GM21723 (cell line): ENCODE results near the gene MYO9A.
A peak's percentile ranks its signal among the peaks of the same experiment; 100 is the strongest.

Experiments used
- ATAC-seq: cut with Tn5 transposase; IDR thresholded peaks from one replicate; pipeline ENCODE4 v1.9.1; 2021; ENCODE audit warnings: mild to moderate bottlenecking, moderate library complexity; ENCODE audit not compliant: unreplicated experiment

The MYO9A gene

DNA sequence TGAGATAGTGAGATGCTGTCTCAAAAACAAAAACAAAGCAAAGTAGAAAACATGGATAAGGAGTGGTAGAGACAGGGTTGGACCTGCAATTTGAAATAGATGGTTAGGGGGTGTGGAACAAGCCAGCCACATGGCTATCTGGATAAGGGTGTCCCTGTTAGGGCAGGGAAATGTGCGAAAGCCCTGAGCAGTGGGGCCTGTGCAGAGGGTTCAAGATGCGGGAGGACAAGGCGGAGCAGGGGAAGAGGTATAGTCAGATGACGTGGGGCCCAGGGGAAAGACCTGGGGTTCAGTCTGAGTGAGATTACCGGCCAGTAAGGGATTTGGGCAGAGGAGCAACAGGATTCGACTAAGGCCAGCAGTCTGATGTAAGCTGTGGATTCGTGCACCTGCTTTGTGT lies 326.0 kb downstream of the MYO9A start:
- ATAC-seq: no peak

DNA sequence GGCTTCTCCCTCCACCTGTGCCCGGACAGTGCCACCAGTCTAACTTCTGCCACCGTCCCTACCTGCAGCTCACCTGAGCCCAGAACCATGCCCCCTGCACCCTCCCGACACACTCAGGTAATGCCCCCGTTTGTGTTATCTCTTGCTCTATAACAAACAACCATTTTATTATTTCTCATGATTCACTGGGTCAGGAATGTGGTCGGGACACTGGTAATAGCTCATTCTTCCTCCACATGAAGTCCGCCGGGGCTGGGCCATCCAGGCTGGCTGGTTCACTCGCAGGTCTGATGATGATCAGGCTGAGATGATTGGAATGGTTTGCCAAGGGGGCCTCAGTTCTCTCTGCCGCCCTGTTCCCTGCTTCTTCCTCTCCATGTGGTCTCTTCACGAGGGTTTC lies 327.9 kb downstream of the MYO9A start:
- no peak for ATAC-seq

DNA sequence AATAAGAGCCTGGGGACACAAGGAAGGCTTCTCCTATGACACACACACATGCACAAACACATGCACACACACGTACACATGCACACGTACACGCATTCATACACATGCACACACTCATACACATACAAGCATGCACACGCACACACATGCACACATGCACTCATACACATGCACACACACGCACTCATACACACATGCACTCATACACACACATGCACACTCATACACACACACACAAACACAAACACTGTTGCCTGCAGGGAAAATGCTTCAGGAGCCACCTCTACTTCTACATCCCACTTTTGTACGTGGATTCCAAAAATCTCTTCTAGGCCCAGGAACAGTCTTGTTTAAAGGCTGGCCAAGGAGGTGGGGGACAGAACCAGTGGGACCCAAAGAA lies 328.3 kb downstream of the MYO9A start:
- no peak for ATAC-seq

DNA sequence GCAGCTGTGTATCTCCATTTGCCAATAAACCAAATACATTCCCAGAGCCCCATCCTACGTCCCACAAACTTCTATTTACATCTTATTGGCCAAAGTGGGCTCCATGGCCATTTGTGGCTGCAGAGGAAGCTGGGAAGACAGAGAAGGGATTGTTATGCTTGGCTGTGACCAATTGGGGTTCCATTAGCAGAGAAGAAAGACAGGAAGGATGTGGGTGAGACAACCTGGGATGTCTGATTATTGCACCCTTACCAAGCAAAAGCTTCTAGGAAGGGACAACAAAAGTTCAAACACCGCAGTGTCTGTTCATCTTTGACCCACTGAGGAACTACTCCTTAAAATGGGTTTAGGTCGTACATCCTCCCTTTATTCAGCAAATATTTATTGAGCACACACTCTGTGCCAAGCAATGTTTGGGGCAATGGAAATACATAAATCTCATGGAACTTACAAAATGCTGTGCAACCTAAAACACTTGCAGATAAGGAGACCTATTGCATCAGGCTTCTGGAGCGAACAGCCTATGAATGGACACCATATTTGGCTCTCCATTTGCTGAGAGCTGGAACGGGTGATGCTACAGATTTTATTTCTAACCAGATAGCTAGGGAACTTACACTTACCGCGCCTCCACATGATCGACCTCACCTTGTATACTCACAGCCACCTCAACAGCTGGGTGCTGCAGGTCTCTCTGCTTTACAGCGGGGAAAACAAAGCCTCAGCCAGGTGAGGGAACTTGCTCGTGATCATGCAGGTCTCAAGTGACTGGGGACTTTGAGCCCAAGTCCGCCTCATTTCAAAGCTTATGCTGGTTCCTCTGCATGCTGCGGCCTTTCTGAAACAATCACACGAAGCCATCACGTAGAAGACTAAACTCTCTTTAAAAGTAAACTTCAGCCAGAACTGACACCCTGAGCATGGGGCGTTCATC lies 329.0 kb downstream of the MYO9A start:
- ATAC-seq: no peak

DNA sequence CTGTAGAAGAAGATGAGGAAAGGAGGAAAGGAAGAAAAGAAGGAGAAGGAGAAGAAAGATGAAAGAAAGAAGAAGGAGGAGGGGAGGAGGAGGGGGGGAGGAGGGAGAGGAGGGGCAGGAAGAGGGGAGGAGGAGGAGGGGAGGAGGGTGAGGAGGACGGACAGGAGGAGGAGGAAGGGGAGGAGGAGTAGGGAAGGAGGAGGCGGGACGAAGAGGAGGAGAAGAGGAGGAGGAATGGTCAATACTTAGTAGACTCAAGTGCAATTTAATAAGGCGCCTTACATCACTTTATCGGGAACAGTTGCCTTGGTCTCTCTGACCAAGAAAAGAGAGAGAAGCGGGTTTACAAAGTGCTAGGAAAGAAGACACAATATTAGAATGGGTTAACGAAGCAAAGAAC lies 331.3 kb downstream of the MYO9A start:
- ATAC-seq: no peak

DNA sequence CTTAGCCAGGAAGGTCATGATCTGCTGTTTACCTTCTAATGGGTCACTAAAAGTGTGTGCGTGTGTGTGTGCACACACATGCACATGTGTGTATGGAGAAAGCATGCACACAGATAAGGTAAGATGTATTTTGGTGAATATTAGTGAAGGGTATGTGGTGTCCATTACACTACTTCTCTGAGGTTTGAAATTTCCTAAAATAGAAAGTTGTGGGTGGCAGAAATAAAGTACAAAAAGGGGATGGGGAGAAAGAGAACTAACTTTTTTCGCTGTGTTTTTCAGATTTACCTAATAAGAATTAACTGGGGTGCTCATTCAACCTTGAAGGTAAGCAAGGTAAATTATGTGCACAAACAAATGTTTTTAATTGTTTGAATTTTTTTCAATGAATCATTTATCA lies 332.0 kb downstream of the MYO9A start:
- ATAC-seq: no peak

DNA sequence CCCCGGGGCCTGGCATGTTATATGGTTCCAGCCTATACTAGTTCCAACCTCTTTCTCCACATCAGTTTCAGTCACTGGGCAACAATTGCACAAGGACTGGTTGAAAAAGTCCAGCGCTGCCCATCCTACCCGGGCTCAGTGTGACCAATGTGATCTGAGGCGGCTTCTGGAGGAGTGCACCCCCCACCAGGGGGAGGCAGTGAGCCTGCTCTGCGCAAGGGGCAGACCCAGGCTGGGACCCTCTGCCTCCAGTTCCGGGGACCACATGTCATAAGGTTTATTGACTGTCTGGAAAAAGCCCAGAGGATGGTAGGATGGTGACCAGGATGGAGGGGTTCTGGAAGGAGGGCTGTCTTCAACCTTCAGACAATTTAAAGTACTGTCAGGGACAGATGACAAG lies 333.2 kb downstream of the MYO9A start:
- ATAC-seq: no peak

DNA sequence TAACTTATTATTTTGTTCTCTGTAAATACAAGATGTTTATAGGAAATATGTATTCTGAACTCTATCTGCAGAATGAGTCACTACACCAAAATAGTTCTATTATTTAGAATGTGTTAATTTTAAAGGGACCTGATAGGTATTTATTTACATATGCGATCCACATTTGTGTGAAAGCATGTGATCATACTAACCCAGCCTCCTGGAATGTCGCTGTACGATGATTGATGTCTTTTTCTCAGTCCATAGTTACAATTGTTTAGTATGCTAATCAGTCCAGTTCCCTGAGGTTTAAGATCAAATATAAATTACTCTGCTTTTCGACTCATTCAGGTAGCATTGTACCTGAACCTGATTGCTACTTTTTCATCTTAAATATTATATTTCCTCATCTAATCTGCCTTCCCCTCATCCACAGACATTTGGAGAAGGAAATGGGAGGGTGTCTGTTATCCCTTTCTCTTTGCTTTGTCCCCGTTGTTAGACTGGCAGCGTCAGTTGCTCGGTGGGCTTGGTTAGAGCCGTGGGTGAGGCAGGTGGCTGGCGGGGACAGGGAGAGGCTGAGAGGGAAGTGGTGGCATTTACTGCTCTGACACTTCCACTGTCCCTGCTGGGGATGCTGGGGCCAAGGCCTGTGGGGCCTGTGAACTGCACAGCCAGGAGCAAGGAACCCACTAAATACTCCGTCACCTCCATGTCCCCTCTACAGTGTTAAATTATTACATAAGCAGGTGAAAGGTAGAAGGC lies 335.4 kb downstream of the MYO9A start:
- ATAC-seq: no peak

DNA sequence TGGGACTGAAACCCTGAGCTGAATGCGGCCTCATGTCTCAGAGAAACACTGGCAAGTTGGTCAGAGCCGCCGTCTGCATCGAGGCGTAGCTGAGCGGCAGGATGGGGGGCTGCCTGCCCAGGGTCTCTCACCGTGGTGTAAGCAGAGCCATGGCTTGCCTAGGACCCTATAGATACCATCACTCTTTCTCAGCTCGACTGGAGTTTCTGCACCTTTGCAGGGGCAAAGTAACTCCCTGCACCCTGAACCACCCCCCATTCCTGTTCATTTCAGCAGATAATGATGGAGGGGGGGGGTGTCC lies 336.0 kb downstream of the MYO9A start:
- no peak for ATAC-seq

DNA sequence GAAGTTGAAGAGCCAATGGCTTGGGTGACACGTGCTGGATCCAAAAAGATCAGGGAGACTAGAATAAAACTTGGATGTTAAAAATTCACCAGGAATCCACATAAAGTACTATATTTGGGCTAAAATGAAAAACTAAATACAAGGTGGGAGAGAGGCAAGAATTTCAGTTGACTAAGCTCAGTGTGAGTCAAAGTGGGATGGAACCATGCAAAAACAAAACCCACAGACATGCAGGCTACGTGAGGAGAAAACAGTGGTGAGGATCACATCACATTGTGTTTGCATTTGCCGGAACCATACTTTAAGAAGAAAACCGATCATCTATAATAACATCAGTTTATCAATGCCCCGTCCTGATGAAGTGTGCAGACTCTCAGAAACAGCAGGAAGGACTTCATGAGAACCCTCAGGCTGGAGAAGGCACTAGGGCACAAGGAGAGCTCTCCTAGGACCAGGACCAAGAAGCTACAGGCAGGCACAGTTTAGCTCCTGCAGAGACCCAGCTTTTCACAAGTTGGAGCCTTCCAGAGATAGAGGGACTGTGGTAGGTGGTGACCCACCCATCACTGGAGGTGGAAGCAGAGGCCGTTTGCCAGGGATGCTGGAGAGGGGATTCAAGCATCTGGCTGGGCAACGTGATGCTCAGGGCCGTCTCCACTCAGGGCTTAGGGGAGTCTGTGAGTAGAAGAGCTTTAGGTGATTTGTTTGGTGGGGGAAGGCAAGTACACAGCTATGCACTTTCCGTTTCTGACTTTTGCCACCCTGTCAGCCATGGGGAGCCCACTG lies 336.6 kb downstream of the MYO9A start:
- peak; percentile 54 for ATAC-seq

DNA sequence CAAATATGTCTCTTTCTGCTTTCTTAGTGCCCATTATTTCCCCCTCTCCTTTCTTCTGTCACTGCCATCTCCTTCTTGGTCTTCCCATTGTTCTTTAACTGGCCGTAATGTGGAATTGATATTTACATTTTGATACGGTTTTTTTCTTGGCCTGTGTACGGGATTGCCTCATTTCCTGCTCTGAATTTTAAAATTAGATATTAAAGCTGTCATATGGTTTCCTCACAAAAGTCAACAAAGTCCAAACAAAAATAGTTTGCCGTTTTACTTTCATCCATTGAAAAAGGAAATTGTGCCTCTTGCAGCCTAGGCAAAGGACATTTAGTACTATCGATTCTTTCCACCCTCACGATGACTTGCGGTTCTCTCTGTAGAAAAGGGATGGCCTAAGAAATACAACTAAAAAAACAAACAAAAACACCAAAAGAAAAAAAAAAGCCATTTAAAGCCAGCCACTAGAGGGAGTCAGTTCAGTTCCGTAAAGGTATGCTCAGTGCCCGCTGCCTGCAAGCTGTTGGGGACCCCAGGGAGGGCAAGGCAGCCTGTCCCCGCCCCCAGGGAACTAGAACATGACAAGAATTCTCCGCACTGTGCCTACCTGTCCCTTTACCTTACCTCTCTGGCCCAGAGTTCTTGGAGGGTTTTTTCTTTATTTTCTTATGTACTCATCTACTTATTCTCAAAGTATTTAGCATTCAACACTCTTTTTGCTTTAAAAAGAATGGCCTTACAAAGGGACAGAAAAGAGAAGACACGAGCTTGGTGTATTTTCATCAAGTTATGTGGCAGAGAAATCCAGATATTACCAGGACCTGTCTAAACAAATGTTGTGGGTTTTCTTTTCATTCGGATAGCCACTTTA lies 337.6 kb downstream of the MYO9A start:
- peak; percentile 63 for ATAC-seq

DNA sequence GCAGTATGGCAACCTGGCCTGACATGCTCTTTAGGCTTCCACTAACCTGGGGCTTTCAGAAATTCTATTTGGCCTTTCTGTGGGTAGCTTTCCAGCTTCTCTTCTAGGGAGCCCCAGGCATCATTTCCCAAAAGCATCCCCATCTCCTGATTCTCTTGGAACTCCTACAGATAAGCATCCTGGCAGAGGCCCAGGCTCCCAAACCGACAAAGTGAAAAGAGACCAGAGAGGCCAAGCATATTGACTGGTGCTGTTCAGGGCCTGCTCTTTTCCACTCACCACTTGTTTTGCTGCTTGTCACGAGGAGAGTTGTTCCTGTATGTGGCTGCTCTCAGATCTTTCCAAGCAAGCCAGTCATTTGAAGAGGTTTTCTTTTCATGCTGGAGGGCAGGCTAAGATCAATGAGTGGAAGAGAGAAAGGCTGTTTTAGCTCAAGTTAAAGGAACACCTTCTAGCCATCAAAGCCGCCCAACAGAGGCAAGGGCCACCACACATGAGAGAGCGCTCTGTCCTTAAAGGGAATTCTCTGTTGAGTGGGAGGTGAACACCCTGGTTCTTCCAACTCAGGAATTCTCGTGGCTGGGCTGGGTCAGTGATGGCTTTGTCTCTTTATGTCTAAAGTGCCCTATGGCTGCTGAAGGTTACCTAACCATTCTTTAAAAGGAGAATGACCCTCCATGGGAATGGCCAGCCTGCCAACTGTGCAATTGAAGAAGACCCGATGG lies 338.7 kb downstream of the MYO9A start:
- no peak for ATAC-seq

DNA sequence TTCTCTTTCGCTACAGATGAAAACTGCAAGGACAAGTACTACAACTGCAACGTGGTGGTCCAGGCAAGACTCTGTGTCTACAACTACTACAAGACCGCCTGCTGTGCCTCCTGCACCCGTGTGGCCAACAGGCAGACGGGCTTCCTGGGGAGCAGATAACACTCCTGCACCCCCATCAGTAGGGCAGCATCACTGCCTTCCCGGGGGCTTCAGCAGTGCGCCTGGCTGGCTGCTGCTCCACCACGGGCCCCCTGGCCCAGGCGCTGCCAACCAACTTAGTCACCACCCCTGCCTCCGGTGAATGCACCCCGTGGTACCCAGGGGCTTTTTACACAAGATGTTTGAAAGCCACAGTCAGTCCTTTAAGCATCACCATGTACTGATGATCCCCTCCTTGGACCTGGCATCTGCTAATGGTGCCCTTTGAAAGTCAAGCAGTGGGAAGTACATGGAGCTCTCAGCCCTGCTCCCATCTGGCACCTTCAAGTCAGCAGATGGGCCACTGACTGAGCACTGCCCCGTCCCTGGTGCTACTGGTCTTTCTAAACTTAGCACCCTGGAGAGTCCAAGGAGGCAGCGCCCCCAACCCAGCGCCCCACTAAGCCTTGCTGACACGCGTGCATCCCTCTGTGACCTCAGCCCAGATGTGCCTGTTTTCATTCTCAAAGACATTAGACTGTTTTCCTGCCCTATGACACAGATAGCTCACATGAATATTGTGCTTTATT lies 340.6 kb downstream of the MYO9A start:
- ATAC-seq: no peak

DNA sequence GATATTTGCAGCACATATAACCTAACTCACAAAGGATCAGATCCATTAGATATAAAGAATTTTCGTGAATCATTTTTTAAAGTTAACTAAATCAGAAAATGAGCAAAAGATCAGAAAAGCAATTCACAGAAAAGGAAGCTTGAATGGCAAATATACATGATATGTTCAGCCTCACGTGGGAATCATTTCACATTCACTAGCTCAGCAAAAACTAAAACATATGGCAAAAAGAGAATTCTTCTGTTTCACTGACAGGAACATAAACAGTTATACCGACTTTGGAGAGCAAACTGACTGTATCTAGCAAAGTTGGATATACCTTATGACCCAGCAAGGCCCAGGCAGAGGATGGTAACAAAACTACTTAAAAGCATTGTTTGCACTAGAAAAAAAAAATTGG lies 341.6 kb downstream of the MYO9A start:
- no peak for ATAC-seq

DNA sequence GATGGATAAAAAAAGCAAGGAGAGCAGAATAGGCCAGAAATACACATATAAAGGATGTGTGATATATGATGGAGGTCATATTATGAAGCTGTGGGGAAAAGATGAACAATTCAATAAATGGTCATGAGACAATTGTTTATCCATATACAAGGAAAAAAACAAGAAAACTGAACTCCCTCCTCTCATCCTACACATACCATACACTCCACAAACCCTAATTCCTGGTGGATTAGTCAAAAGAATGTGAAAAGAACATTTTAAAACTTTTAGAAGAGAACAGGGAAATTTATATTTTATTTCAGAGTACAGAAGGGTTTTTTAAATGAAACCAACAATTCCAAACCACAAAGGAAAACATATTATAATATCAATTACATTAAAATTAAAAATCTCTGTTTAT lies 342.1 kb downstream of the MYO9A start:
- no peak for ATAC-seq

DNA sequence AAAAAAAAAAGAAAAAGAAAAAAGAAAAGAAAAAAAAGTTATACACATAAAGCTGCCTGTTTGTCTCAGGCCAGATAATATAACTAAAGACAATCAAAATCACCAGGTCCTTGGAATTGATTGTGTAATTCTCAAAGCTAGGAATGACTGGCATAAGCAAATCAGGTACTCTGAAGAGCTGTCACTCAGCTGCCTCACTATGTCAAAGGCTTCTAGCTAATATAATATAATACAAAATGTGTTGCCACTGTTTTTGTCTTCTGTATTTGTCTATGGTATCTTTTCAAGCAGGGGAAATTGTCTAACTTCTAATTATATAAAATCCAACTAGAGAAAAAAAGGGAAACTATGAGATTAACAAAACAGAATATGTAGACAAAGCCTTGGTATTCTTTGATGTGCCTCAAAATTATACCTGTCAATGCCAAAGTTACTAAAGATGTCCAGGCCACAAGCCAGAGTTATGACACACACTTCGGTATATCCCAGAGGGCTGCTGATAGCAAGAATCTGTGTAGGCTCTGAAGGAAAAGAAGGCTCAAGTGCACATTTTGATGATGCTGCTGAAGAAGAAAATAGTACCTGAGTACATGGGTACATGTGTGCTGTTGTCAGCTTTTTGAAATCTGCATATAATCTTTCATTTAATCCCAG lies 344.6 kb downstream of the MYO9A start:
- no peak for ATAC-seq
